Measurements from ENCODE around the gene COPS7B.
A peak's percentile ranks its signal among the peaks of the same experiment; 100 is the strongest.
"Not testable (repeated sequence)": the region's sequence is repeated elsewhere in the genome, so short reads cannot be mapped to it uniquely, and the experiment has no call there.

COPS7B gene

GRCh38 chr2:231786177-231786916, at the start of gene COPS7B:
Gene COPS7B (plus strand): TSS chr2:231786445. CDS start chr2:231788571, 2,126 bp downstream.
- peak within 1 kb of the TSS; percentile 76 for H2AFZ ChIP-seq (ENCODE audit: low read depth)
- peak within 1 kb of the TSS; percentile 49; the same call in 1 of the 2 replicates for H3K9ac ChIP-seq
- peak within 1 kb of the TSS; percentile 90 for H3K4me3 ChIP-seq (IDR thresholded peaks at IDR 0.05; ENCODE audit: insufficient read depth, low read depth, low read length)
- peak within 1 kb of the TSS; percentile 17; the same call in 1 of the 2 replicates for H3K27ac ChIP-seq
- peak within 1 kb of the TSS; percentile 72 for H3K4me2 ChIP-seq
- H3K27me3 ChIP-seq (ENCODE audit: insufficient read depth, low read depth) = no peaks in the 10 kb centered on the region
- peak; percentile 64 for TF ChIP-seq CTCF (conservative IDR thresholded peaks at IDR 0.05; ENCODE audit: low read depth, low read length)
- peaks cover 32% of the 10 kb centered on the region for H3K79me2 ChIP-seq (ENCODE audit: insufficient read depth, low read depth)
- H4K20me1 ChIP-seq (ENCODE audit: insufficient read depth) = no peaks in the 10 kb centered on the region; the same call in 1 of the 2 replicates
- H3K36me3 ChIP-seq (ENCODE audit: insufficient read depth) = peaks cover 6% of the 10 kb centered on the region; the same call in 1 of the 2 replicates
- H3K4me1 ChIP-seq (ENCODE audit: low read depth, poor library complexity, severe bottlenecking) = peaks cover 25% of the 10 kb centered on the region

- Histone ChIP-seq H3K4me1 (ENCODE audit: low read depth, poor library complexity, severe bottlenecking) (no peaks in the 10 kb centered on the region), H3K36me3 (ENCODE audit: insufficient read depth) (no peaks in the 10 kb centered on the region), H3K4me2 (no peak overlapping the region), H2AFZ (ENCODE audit: low read depth) (no peak overlapping the region), H4K20me1 (ENCODE audit: insufficient read depth) (no peaks in the 10 kb centered on the region), H3K79me2 (ENCODE audit: insufficient read depth, low read depth) (no peaks in the 10 kb centered on the region), H3K4me3 (IDR thresholded peaks at IDR 0.05; ENCODE audit: insufficient read depth, low read depth, low read length) (no peak overlapping the region), H3K27ac (no peak overlapping the region), H3K9ac (no peak overlapping the region), H3K27me3 (ENCODE audit: insufficient read depth, low read depth) (no peaks in the 10 kb centered on the region)
- no peak for TF ChIP-seq CTCF (conservative IDR thresholded peaks at IDR 0.05; ENCODE audit: low read depth, low read length)
Observed at GRCh38 chr2:231737761-231738160, 48.5 kb upstream of the COPS7B start.

- H3K9ac ChIP-seq = no peak overlapping the region
- H3K4me3 ChIP-seq (IDR thresholded peaks at IDR 0.05; ENCODE audit: insufficient read depth, low read depth, low read length) = no peak overlapping the region
- no peak overlapping the region for H3K27ac ChIP-seq
- no peak for TF ChIP-seq CTCF (conservative IDR thresholded peaks at IDR 0.05; ENCODE audit: low read depth, low read length)
- no peak overlapping the region for H3K4me2 ChIP-seq
- no peaks in the 10 kb centered on the region for H4K20me1 ChIP-seq (ENCODE audit: insufficient read depth)
- no peak overlapping the region for H2AFZ ChIP-seq (ENCODE audit: low read depth)
- no peaks in the 10 kb centered on the region for H3K27me3 ChIP-seq (ENCODE audit: insufficient read depth, low read depth)
- no peaks in the 10 kb centered on the region for H3K36me3 ChIP-seq (ENCODE audit: insufficient read depth)
- no peaks in the 10 kb centered on the region for H3K79me2 ChIP-seq (ENCODE audit: insufficient read depth, low read depth)
- H3K4me1 ChIP-seq (ENCODE audit: low read depth, poor library complexity, severe bottlenecking) = peaks cover under 1% of the 10 kb centered on the region
Observed at GRCh38 chr2:231743376-231744116, 42.7 kb upstream of the COPS7B start.

GRCh38 chr2:231745303-231746038, 40.8 kb upstream of the COPS7B start:
- no peak overlapping the region for H3K9ac ChIP-seq
- no peak overlapping the region for H3K4me3 ChIP-seq (IDR thresholded peaks at IDR 0.05; ENCODE audit: insufficient read depth, low read depth, low read length)
- no peak for TF ChIP-seq CTCF (conservative IDR thresholded peaks at IDR 0.05; ENCODE audit: low read depth, low read length)
- H4K20me1 ChIP-seq (ENCODE audit: insufficient read depth) = no peaks in the 10 kb centered on the region
- no peaks in the 10 kb centered on the region for H3K79me2 ChIP-seq (ENCODE audit: insufficient read depth, low read depth)
- no peaks in the 10 kb centered on the region for H3K27me3 ChIP-seq (ENCODE audit: insufficient read depth, low read depth)
- H3K27ac ChIP-seq = no peak overlapping the region
- no peaks in the 10 kb centered on the region for H3K36me3 ChIP-seq (ENCODE audit: insufficient read depth)
- H3K4me2 ChIP-seq = no peak overlapping the region
- no peak overlapping the region for H2AFZ ChIP-seq (ENCODE audit: low read depth)
- peaks cover 2% of the 10 kb centered on the region for H3K4me1 ChIP-seq (ENCODE audit: low read depth, poor library complexity, severe bottlenecking)

GRCh38 chr2:231748153-231748896, 37.9 kb upstream of the COPS7B start:
- H3K4me2 ChIP-seq; H2AFZ ChIP-seq (ENCODE audit: low read depth); H3K4me3 ChIP-seq (IDR thresholded peaks at IDR 0.05; ENCODE audit: insufficient read depth, low read depth, low read length); H3K36me3 ChIP-seq (ENCODE audit: insufficient read depth); H3K27me3 ChIP-seq (ENCODE audit: insufficient read depth, low read depth); H3K9ac ChIP-seq; H3K27ac ChIP-seq; H4K20me1 ChIP-seq (ENCODE audit: insufficient read depth); H3K79me2 ChIP-seq (ENCODE audit: insufficient read depth, low read depth): not testable (repeated sequence)
- H3K4me1 ChIP-seq (ENCODE audit: low read depth, poor library complexity, severe bottlenecking) = peaks cover 26% of the 10 kb centered on the region

GRCh38 chr2:231749016-231749415, 37.2 kb upstream of the COPS7B start:
- H3K9ac ChIP-seq; H3K4me2 ChIP-seq; H3K27me3 ChIP-seq (ENCODE audit: insufficient read depth, low read depth); H4K20me1 ChIP-seq (ENCODE audit: insufficient read depth); H3K36me3 ChIP-seq (ENCODE audit: insufficient read depth); H3K27ac ChIP-seq; H3K79me2 ChIP-seq (ENCODE audit: insufficient read depth, low read depth); H2AFZ ChIP-seq (ENCODE audit: low read depth); H3K4me3 ChIP-seq (IDR thresholded peaks at IDR 0.05; ENCODE audit: insufficient read depth, low read depth, low read length): not testable (repeated sequence)
- peaks cover 33% of the 10 kb centered on the region for H3K4me1 ChIP-seq (ENCODE audit: low read depth, poor library complexity, severe bottlenecking)
